HCT116 (cell line): ENCODE results near the gene MIEF1. TPM values are rescaled to one million over a fixed set of nuclear protein-coding genes. Genes with fewer than 3 reads are reported as not detected.

Experiments
- ATAC-seq: fragments of 200-7000 bp; cut with Tn5 transposase; 2 replicates; pipeline ENCODE4 v1.9.1; 2020; ENCODE audit warnings: mild to moderate bottlenecking, moderate library complexity
- BruUV-seq: library from RNA; stranded (reverse); fragments of 400-500 nt; replicated peaks from 2 replicates; lab custom pipeline; 2021; lab: Mats Ljungman, UMichigan
- CTCF ChIA-PET: fragments of 300-600 bp; sonication (Branson Sonifier 250); formaldehyde crosslinking; loops from one replicate; lab custom pipeline; 2021; ENCODE audit warnings: antibody characterized with exemption; lab: Charles Lee
- POLR2A ChIA-PET: fragments of 300-600, 350-600 bp; sonication (Branson Sonifier 250); formaldehyde crosslinking; loops from one replicate; lab custom pipeline; 2021; ENCODE audit warnings: antibody characterized with exemption; lab: Charles Lee
- RAD21 ChIA-PET, 2 experiments: fragments of 300-600 bp; sonication (Branson Sonifier 250); formaldehyde crosslinking; loops; one replicate each; lab custom pipeline; 2023; ENCODE audit warnings: low total read pairs in 2 of 2; ENCODE audit not compliant: uncharacterized antibody in 2 of 2, unreplicated experiment in 2 of 2, low non-redundant PET in 1 of 2; lab: Charles Lee
- DNase-seq: peaks from one replicate; pipeline ENCODE4 v3.0.0-alpha.2; 2010; ENCODE audit warnings: low read depth, low spot score
- H2AFZ ChIP-seq: fragments of 200-600 bp; shearing (Covaris generic), sonication (generic); 2 replicates; pipeline ENCODE4 v1.6.1; 2017; ENCODE audit warnings: low read depth, mixed run types, mixed read lengths, antibody characterized with exemption, low read length; ENCODE audit not compliant: poor library complexity, severe bottlenecking
- H3K27ac ChIP-seq: 2 replicates; pipeline ENCODE4 v1.5.1; 2012; ENCODE audit warnings: low read depth, low read length
- H3K27me3 ChIP-seq: fragments of 200-600 bp; sonication (generic); 2 replicates; pipeline ENCODE4 v1.6.1; 2016; ENCODE audit warnings: mixed run types, low read length, mixed read lengths; ENCODE audit not compliant: insufficient read depth
- H3K36me3 ChIP-seq, 2 experiments: fragments of 200-500 bp in 1 of 2; fragments of 200-600 bp in 1 of 2; sonication (Bioruptor generic) in 1 of 2; sonication (generic) in 1 of 2; 2 replicates each; pipeline versions ENCODE4 v1.5.1 to v1.6.1; 2014 to 2016; ENCODE audit warnings: low read length in 2 of 2, inconsistent platforms in 1 of 2, mixed read lengths in 1 of 2, mixed run types in 1 of 2; ENCODE audit not compliant: insufficient read depth in 2 of 2, control insufficient read depth in 1 of 2
- H3K4me1 ChIP-seq, 2 experiments: fragments of 200-600 bp in 1 of 2; sonication (generic) in 1 of 2; 2 replicates each; pipeline versions ENCODE4 v1.5.1 to v1.6.1; 2012 to 2017; ENCODE audit warnings: low read length in 2 of 2, inconsistent platforms in 1 of 2, mild to moderate bottlenecking in 1 of 2, mixed read lengths in 1 of 2, mixed run types in 1 of 2, moderate library complexity in 1 of 2; ENCODE audit not compliant: insufficient read depth in 2 of 2, control insufficient read depth in 1 of 2
- H3K4me2 ChIP-seq: fragments of 200-600 bp; sonication (generic); 2 replicates; pipeline ENCODE4 v1.6.1; 2017; ENCODE audit warnings: mixed run types, low read length, mixed read lengths
- H3K4me3 ChIP-seq, 2 experiments: fragments of 200-600 bp in 1 of 2; sonication (generic) in 1 of 2; replicated peaks in 1 of 2; 2 replicates each; pipeline ENCODE4 v1.5.1; 2011 to 2016; ENCODE audit warnings: low read length in 2 of 2, control low read depth in 1 of 2, low read depth in 1 of 2, mild to moderate bottlenecking in 1 of 2, mixed read lengths in 1 of 2, mixed run types in 1 of 2
- H3K79me2 ChIP-seq: fragments of 200-600 bp; sonication (generic); 2 replicates; pipeline ENCODE4 v1.6.1; 2017; ENCODE audit warnings: mild to moderate bottlenecking, mixed run types, low read length, moderate library complexity, mixed read lengths; ENCODE audit not compliant: insufficient read depth
- H3K9ac ChIP-seq: fragments of 200-600 bp; sonication (generic); 2 replicates; pipeline ENCODE4 v1.6.1; 2016; ENCODE audit warnings: low read length, mixed read lengths
- H3K9me2 ChIP-seq: fragments of 200-600 bp; sonication (generic), shearing (Covaris generic); 2 replicates; pipeline ENCODE4 v1.6.1; 2017; ENCODE audit warnings: mixed run types, mild to moderate bottlenecking, moderate library complexity; ENCODE audit not compliant: insufficient read depth
- H3K9me3 ChIP-seq, 2 experiments: fragments of 200-500 bp in 1 of 2; fragments of 200-600 bp in 1 of 2; sonication (Bioruptor generic) in 1 of 2; sonication (generic) in 1 of 2; 2 replicates each; pipeline ENCODE4 v1.6.1; 2014 to 2017; ENCODE audit warnings: low read length in 2 of 2, mixed read lengths in 2 of 2, inconsistent platforms in 1 of 2, low read depth in 1 of 2, mild to moderate bottlenecking in 1 of 2, mixed run types in 1 of 2, moderate library complexity in 1 of 2; ENCODE audit not compliant: control insufficient read depth in 1 of 2, insufficient read depth in 1 of 2
- H4K20me1 ChIP-seq: fragments of 200-600 bp; sonication (generic), shearing (Covaris generic); 2 replicates; pipeline ENCODE4 v1.6.1; 2017; ENCODE audit warnings: mixed run types, mild to moderate bottlenecking, moderate library complexity; ENCODE audit not compliant: insufficient read depth
- CTCF ChIP-seq, 3 experiments: fragments of 200-600 bp in 1 of 3; sonication (generic) in 1 of 3; IDR thresholded peaks in 2 of 3; conservative IDR thresholded peaks in 1 of 3; 2 replicates each; pipeline ENCODE4 v1.5.1; 2012 to 2017; ENCODE audit warnings: low read depth in 2 of 3, low read length in 2 of 3, antibody characterized with exemption in 1 of 3, borderline replicate concordance in 1 of 3, control low read depth in 1 of 3, mild to moderate bottlenecking in 1 of 3, mixed read lengths in 1 of 3, mixed run types in 1 of 3, moderate library complexity in 1 of 3; ENCODE audit not compliant: insufficient read depth in 1 of 3
- EGR1 ChIP-seq: IDR thresholded peaks from 2 replicates; pipeline ENCODE4 v1.6.1; 2012; ENCODE audit warnings: low read depth
- EZH2 ChIP-seq: fragments of 200-600 bp; sonication (generic); IDR thresholded peaks from 2 replicates; pipeline ENCODE4 v1.6.1; 2017; ENCODE audit warnings: antibody characterized with exemption, mixed run types
- EZH2phosphoT487 ChIP-seq: fragments of 200-600 bp; IDR thresholded peaks from 2 replicates; pipeline ENCODE4 v1.6.1; 2018; ENCODE audit warnings: antibody characterized with exemption, borderline replicate concordance
- FOSL1 ChIP-seq: IDR thresholded peaks from 2 replicates; pipeline ENCODE4 v1.6.1; 2012; ENCODE audit warnings: low read depth
- JUND ChIP-seq: IDR thresholded peaks from 2 replicates; pipeline ENCODE4 v1.6.1; 2012
- POLR2A ChIP-seq: IDR thresholded peaks from 2 replicates; pipeline ENCODE4 v1.7.0; 2011; ENCODE audit warnings: borderline replicate concordance; ENCODE audit not compliant: insufficient read depth, insufficient read length; ENCODE audit errors: extremely low read depth
- POLR2AphosphoS5 ChIP-seq: IDR thresholded peaks from 2 replicates; pipeline ENCODE4 v1.6.1; 2011; ENCODE audit warnings: mild to moderate bottlenecking, low read depth, low read length, moderate library complexity
- RAD21 ChIP-seq: IDR thresholded peaks from 2 replicates; pipeline ENCODE4 v1.6.1; 2012; ENCODE audit warnings: low read depth, mild to moderate bottlenecking
- SIN3A ChIP-seq: IDR thresholded peaks from 2 replicates; pipeline ENCODE4 v1.6.1; 2012; ENCODE audit warnings: low read depth
- SP1 ChIP-seq: IDR thresholded peaks from 2 replicates; pipeline ENCODE4 v1.6.1; 2012; ENCODE audit warnings: low read depth
- YY1 ChIP-seq: IDR thresholded peaks from 2 replicates; pipeline ENCODE4 v1.6.1; 2011; ENCODE audit warnings: low read length, low read depth, moderate library complexity, mild to moderate bottlenecking; ENCODE audit not compliant: insufficient replicate concordance; ENCODE audit errors: extremely low read depth
- ZFX ChIP-seq: fragments of 450-650 bp; IDR thresholded peaks from 2 replicates; pipeline ENCODE4 v1.6.1; 2017
- ZNF274 ChIP-seq: fragments of 200-500 bp; sonication (Bioruptor generic); IDR thresholded peaks from 2 replicates; pipeline ENCODE4 v1.6.1; 2014; ENCODE audit warnings: mild to moderate bottlenecking, low read depth, low read length, inconsistent platforms
- intact Hi-C: fragments of 100-400 bp; cut with micrococcal nuclease; formaldehyde crosslinking; loops from 2 replicates; pipeline ENCODE4 v1.10.0; 2022
- total RNA-seq: library from RNA; stranded (reverse); gene quantifications from one replicate; pipeline ENCODE4 v1.2.1, GENCODE V29; 2021; ENCODE audit not compliant: unreplicated experiment
- TF ChIP-seq, protein P1 (sequence below): IDR thresholded peaks from 2 replicates; pipeline ENCODE4 v1.6.1; 2012

MIEF1 gene
- total RNA-seq, 1 experiment from 2014 or later: 42.8 TPM

DNA sequence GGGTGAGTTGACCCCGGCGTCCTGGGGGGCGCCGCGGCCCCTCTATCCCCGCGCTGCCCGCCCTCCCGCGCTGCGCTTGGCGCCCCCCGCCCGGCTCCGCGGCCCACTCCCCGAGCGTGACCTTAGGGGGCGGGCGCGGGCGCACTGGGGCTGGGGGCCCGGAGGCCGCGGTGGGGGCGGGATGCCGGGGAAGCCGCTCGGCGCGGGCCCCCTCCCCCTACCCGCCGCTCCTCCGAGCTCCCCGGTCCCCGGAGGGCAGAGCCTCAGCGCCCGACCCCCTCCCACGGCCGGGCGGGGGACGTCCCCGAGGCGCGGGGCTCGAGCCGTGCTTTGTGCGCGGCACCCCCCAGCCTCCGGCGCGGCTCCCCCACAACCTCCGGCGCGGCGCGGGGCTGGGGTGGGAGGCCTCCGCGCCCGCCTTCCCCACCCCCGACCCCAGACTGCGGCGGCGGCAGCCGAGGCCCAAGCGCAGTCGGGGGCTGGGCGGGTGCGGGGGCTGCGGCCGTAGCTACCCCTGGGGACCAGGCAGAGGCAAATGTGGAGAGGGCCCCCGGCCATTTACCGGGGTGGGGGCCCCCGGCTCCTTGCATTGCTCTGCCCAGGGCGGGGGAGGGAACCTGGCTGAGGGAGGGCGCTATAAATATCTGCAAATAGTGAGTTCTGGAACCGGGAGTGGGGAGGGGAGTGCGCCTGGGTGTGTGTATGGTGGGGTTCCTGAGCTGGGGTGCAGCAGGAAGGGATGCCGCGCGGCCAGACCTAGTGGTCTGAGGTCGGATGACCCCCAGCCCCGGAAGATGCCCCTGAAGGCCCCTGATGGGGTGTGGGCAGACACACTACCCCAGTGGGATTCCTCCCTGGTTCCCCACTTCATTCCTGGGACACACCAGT, 44.3 kb upstream of the MIEF1 start:
- no peaks in the 10 kb centered on the region for H3K9me2 ChIP-seq
- no peaks in the 10 kb centered on the region for H3K9me3 ChIP-seq
- ATAC-seq: no peak
- no peaks in the 10 kb centered on the region for H3K79me2 ChIP-seq
- no peak for TF ChIP-seq CTCF (IDR thresholded peaks at IDR 0.05 in 2 of 3, conservative IDR thresholded peaks at IDR 0.05 in 1 of 3; ENCODE audit: borderline replicate concordance in 1 of 3, insufficient read depth in 1 of 3, low read depth in 2 of 3, low read length in 2 of 3)
- TF ChIP-seq SIN3A: no peak
- no peak for TF ChIP-seq EZH2phosphoT487
- TF ChIP-seq SP1: no peak
- no peak for TF ChIP-seq JUND
- no peak for TF ChIP-seq EZH2
- no peak for TF ChIP-seq ZFX
- no peak for TF ChIP-seq YY1
- TF ChIP-seq EGR1: no peak
- TF ChIP-seq, protein P1, sequence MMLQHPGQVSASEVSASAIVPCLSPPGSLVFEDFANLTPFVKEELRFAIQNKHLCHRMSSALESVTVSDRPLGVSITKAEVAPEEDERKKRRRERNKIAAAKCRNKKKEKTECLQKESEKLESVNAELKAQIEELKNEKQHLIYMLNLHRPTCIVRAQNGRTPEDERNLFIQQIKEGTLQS: no peak
- no peak for TF ChIP-seq ZNF274
- TF ChIP-seq POLR2AphosphoS5: no peak
- TF ChIP-seq RAD21: no peak
- no peak for TF ChIP-seq POLR2A
- TF ChIP-seq FOSL1: no peak
- no peak overlapping the region for H3K9ac ChIP-seq
- no peak overlapping the region for H3K4me3 ChIP-seq
- DNase-seq: no peak
- RAD21 ChIA-PET: no interaction called here
- H3K36me3 ChIP-seq: no peaks in the 10 kb centered on the region
- H4K20me1 ChIP-seq: no peaks in the 10 kb centered on the region
- POLR2A ChIA-PET: no interaction called here
- H3K4me2 ChIP-seq: no peak overlapping the region
- H3K4me1 ChIP-seq: peaks cover 4 to 8% of the 10 kb centered on the region in 2 experiments; a peak in 2 of 4 replicates
- intact Hi-C loops: no loop called here
- CTCF ChIA-PET: no interaction called here
- H3K27ac ChIP-seq: no peak overlapping the region
- no TSS peak for BruUV-seq
- H2AFZ ChIP-seq: no peak overlapping the region
- no peaks in the 10 kb centered on the region for H3K27me3 ChIP-seq
